ENCODE data around the gene ZNF107.
"Not testable (repeated sequence)": the region's sequence is repeated elsewhere in the genome, so short reads cannot be mapped to it uniquely, and the experiment has no call there.

The ZNF107 gene

DNA sequence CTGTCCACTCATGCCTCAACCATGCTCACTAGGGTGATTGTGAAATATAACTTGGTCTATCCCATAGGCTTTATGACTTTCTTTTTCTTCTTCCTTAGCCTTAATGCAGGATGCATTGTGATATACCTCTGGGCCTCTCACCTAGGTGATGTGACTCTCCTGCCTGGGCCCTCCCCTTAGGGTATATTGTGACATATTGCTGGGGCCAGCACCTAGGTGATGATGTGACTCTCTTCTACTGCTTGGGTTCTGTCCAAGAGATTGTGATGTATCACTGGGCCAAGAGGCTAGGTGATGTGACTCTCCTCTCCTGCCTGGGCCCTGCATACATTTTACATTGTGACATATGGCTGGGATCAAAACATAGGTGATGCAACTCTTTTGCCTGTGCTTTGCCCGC lies 14.7 kb upstream of the ZNF107 start:
- DNase-seq = no peak

DNA sequence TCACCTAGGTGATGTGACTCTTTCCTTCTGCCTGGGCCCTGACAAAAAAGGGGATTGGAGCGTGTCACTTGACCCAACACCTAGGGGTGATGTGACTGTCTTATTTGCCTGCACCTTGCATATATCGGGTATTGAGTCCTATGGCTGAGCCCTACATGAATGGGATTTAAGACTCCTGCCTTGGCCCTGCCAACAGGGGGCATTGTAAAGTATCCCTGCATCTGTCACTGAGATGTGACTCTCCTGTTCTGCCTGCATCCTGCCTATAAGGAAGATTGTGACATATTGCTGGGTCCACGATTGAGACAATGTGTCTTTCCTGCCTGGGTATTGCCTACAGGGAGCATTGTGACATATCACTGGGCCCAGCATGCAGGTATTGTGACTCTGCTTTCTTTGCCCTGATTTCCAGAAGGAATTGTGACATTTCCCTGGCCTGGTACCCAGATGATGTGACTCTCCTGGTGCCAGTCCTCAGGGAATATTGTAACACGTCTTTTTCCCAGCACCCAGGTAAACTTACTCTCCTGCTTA lies 14.2 kb upstream of the ZNF107 start:
- DNase-seq = no peak

DNA sequence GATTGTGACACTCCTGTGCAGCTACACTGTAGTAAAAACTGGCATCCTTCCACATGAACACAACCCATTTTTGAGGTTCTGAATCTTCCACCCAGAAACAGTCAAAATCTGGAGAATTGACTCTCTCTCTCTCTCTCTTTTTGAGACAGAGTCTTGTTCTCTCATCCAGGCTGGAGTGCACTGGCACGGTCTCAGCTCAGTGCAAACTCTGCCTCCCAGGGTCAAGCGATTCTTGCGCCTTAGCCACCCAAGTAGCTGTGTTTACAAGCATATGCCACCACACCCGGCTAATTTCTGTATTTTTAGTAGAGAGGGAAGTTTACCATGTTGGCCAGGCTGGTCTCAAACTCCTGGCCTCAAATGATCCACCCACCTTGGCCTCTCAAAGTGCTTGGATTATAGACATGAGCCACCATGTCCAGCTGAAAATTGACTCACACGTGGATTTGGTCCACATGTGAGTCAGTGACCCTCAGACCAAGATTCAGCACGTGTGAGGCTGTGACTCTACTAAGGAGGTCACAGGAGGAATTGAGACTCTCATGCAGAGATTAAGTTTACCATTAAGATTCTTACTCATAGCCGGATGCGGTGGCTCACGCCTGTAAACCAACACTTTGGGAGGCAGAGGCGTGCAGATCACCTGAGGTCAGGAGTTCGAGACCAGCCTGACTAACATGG lies 12.1 kb upstream of the ZNF107 start:
- DNase-seq = no peak

DNA sequence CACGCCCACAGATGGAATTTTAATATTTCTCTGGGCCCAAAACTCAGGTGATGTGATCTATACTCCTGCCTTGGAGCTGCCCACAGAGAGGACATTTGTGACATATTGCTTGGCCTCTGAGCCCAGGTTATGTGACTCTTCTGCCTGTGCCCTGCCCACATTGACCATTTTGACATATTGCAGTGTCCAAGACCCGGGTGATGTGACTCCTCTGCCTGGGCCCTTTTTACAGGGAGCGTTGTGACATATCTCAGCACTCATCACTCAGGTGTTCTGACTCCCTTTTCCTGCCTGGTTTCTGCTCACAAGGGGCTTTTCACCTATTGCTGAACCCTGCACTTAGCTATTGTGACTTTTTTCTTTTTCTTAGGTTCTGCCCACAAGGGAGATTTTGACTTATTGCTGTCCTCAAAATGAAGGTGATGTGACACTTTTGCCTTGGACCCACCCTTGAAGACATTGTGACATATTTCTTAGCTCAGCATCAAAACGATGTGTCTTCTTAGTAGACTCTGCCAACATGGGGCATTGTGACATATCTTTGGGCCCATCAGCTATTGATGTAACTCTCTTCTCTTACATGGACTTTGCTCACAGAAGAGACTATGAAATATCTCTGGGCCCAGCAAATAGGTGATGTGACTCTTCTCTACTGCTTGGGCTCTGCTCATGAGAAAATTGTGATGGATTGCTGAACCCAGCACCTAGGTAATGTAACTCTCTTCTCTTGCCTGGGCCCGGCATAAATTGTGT lies 11.0 kb upstream of the ZNF107 start:
- no peak for DNase-seq

DNA sequence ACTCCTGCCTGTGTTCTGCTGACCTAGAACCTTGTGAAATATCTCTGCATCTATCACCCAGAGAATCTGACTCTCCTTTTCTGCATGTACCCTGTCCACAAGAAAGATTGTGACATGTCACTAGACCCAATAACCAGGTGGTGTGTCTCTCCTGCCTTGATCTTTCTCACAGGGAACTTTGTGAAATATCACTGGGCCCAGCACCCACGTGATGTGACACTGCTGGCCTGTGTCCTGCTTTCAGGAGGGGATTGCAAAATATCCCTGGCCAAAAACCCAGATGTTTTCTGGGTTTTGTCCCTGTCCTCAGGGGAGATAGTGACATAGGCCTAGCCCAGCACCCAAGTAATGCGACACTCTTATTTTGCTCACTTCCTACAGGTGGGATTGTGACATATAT lies 10.1 kb upstream of the ZNF107 start:
- no peak for DNase-seq

DNA sequence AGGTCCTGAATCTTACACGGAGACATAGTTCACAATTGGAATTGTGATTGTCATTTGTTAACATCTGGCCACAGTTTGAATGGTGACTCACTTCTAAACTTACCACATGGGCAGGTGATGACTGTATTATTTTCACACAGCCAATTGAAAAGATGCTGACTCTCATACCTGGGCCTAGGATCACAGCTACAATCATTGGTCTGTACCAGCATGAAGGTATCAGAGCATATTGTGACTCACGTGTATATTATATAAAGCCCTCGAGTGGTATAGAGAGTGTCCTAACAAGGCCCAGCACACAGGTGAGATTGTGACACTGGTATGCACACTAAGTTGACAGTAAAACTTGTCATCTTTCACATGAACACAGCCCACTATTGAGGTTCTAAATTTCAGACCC lies 9.4 kb upstream of the ZNF107 start:
- DNase-seq = no peak

DNA sequence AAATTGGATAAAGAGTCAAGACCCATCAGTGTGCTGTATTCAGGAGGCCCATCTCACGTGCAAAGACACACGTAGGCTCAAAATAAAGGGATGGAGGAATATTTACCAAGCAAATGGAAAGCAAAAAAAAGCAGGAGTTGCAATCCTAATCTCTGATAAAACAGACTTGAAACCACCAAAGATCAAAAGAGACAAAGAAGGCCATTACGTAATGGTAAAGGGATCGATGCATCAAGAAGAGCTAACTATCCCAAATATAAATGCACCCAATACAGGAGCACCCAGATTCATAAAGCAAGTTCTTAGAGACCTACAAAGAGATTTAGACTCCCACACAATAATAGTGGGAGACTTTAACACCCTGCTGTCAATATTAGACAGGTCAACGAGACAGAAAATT lies 3.8 kb upstream of the ZNF107 start:
- DNase-seq = not testable (repeated sequence)

DNA sequence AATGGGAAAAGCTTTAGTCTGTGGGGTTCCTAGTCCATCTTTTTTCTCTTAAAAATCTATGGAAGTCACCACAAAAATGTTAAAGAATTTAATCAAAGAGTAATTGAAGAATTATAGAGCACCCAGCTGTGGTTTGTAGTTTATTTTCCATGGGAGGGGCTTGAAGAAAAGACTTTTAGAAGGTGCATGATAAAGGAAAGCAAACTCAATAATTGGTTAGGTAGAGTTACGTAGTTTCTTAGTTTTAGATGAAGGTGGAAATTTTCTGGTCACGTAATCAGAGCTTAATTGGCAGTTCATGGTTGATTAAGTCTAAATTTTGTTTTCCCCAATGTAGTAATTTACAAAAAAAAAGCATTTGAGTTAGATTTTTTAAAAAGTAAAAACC lies 724 bp downstream of the ZNF107 start:
- DNase-seq = no peak

DNA sequence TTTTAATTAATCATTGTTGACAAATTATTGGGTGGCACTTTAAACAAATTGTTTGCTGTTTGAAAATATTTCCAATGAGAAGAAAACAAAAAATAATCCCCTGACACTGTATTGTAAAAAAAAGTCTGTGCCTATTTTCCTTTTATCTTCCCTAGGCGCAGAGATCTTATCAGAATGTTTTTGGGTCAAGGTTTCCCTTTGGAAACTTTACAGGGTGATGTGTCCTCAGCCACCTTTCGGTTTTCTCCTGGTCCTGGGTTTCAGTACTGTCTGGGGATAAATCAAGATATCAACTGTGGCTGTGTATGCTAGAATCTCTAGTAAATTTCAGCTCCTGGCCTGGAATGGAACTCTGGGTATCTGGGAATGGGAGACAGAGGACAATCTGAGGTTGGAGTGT lies 1.4 kb downstream of the ZNF107 start:
- DNase-seq = no peak

DNA sequence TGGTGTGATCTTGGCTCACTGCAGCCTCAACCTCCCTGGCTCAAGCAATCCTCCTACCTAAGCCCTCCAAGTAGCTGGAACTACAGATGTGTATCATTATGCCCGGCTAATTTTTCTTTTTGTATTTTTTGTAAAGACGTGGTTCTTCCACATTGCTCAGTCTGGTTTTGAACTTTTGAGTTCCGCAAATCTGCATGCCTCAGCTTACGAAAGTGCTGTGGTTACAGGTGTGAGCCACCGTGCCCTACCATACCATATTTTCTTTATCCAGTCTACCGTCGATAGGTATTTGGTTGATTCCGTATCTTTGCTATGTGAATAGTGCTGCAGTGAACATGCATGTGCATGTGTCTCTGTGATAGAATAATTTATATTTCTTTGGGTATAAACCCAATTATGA lies 6.5 kb downstream of the ZNF107 start:
- DNase-seq = no peak

DNA sequence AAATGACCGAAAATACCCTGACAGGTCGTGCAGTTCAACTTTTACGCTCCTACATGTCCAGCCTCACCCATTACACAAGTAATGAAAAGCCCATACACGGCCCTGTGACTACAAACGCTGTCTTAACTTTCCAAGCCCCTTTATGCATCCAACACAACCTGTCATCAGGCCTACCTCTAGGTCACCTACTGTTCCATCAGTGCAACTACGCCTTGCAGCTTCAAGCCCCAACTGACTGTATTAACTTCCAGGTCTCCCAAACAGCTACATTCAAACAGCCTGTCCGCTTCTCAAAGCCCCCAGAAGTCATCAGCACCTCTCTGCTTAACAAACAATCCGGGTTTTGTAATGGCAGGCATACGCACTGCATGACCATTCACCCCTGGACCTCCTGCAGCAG lies 19.2 kb downstream of the ZNF107 start:
- no peak for DNase-seq

DNA sequence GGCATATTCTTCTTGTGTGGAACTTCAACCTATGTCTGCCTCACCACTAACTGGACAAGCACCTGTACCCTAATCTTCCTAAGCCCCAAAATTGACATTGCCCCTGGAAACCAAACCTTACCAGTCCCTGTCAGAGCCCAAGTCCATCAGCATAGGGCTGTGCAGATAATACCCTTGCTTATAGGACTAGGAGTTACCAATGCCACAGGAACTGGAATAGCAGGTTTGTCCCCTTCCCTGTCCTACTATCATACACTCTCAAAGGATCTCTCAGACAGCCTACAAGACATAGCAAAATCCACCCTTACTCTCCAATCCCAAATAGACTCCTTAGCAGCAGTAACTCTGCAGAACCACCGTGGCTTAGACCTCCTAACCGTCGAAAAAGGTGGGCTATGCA lies 19.8 kb downstream of the ZNF107 start:
- no peak for DNase-seq

DNA sequence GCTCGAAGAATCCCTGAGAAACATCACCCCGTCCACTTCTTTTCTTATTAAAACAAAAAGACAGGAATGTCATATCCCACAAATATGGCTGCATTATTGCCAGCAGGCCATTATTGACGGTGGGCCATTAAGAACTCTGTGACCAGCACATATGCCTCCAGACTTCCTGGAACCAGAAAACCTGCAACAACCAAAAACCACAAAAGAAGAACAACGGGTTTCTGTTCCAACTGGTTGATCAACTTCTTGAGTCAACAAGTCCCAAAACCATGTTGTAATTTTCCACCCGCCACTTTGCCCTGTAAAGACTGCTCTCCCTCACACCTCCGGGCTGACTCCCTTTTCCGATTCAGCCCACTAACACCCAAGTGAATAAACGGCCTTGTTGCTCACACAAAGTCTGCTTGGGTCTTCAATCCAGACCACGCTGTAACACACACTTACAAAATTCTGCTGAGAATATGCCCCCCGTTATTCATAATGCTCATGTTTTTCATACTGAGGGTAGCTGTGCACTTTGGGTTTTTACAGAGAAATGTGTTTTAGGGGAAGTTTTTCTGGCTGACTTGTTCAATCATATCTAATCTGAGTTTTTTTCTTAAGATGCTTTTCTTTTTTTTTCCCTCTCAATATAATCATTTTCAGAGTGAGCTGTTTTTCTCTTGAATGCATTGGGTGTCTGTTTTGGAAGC lies 20.7 kb downstream of the ZNF107 start:
- no peak for DNase-seq

DNA sequence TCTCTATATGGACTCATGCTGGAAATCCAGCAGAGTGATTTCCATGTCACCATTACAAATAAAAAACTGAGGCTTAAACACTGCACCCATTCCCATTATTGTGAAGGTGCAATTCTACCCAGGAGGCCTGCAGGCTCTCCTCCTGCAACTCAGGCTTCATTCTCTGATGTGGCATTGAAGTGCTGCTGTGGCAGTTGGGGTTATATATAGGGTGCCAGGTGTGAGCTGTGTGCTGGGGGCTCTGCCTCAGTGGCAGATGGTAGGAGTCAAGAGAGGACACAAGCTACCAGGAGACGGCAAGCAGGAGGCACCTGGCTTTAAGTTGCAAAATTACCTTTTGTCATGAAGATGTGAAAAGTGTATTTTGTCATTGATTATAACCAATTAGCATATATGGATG lies 21.3 kb downstream of the ZNF107 start:
- DNase-seq = no peak

DNA sequence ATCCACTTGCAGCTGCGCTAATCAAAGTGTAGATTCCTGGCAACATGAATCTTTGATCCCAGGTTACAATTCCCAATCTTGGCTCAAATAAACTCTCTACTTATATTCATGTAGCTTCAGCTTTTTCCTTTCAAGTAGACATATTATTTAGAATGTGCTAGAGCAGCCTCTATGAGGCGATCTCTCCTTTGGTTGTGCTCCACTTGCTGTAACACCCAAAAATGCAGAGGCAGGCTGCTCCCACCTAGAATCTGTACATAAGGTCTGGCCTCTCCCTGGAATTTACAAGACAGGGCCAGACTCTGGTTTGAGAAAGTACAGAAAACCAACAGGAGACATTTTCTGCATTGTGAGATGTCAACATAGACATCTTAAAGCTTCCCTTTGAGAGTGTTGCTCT lies 23.1 kb downstream of the ZNF107 start:
- DNase-seq = no peak

DNA sequence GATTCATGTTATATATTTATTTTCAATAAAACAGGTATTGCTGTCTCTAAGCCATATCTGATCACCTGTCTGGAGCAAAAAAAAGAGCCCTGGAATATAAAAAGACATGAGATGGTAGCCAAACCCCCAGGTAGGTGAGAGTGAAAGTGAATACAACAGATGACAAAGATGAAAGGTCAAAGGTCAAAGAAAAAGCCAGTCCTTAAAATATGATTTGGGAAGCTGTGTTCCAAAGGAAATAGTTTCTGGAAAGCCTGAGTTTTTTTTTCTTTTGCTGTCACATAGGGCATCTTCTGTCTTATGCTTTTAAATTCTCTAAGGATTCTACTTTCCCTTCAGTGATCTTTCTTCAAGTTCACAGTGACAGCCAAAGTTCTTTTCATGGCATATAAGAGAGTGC lies 25.9 kb downstream of the ZNF107 start:
- no peak for DNase-seq

DNA sequence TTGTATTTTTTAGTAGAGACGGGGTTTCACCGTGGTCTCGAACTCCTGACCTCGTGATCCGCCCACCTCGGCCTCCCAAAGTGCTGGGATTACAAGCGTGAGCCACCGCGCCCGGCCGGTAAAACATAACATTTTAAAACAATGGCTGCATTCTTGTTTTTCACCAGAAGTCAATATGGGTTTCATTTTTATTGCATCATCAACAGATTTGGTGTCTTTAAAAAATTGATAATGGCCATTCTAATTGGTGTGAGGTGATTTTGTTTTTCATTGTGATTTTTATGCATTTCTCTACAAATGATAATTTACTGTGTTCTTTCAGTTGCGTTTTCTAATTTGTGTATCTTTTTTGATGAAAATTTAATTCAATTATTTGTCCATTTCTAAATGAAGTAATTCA lies 31.9 kb downstream of the ZNF107 start:
- not testable (repeated sequence) for DNase-seq

DNA sequence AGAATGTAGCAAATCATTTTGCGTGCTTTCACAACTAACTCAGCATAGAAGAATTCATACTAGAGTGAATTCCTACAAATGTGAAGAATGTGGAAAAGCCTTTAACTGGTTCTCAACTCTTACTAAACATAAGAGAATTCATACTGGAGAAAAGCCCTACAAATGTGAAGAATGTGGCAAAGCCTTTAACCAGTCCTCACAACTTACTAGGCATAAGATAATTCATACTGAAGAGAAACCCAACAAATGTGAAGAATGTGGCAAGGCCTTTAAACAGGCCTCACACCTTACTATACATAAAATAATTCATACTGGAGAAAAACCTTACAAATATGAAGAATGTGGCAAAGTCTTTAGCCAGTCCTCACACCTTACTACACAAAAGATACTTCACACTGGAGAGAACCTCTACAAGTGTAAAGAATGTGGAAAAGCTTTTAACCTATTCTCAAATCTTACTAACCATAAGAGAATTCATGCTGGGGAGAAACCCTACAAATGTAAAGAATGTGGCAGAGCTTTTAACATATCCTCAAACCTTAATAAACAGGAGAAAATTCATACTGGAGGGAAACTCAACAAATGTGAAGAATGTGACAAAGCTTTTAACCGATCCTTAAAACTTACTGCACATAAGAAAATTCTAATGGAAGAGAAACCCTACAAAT lies 40.8 kb downstream of the ZNF107 start:
- no peak for DNase-seq

DNA sequence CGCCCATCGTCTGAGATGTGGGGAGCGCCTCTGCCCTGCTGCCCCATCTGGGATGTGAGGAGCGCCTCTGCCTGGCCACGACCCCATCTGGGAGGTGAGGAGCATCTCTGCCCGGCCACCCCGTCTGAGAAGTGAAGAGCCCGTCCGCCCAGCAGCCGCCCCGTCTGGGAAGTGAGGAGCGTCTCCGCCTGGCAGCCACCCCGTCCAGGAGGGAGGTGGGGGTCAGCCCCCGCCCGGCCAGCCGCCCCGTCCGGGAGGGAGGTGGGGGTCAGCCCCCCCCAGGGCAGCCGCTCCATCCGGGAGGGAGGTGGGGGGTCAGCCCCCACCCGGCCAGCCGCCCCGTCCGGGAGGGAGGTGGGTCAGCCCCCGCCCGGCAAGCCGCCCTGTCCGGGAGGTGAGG lies 52.0 kb downstream of the ZNF107 start:
- not testable (repeated sequence) for DNase-seq

DNA sequence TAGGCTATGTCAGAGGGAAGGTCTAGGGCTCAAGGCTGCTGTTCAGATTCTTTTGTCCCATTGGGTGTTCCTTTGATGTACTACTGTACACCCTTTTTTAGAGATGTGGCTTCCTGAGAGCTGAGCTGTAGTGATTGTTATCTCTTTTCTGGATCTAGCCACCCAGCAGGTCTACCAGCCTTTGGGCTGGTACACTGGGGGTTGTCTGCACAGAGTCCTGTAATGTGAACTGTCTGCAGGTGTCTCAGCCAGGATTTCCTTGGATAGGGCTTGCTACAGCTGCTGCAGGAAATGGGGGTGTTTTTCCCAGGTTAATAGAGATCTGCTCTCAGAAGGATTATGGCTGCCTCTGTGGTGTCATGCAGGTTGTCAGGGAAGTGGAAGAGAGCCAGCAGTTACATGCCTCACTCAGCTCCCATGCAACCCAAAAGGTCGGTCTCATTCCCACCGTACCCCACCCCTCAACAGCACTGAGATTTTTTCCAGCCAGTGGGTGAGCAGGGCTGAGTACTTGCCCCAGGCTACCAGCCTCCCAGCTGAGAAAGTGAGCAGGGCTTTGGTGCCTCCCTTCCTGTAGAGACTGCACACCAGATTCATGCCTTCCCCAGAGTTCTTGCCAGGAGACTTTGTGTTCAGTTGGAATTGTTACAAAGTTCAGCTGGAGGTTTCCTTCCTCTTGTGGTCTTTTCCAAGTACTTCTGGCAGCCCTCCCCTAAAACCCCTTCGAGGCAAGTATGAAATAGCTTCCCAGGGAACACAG lies 63.3 kb downstream of the ZNF107 start:
- no peak for DNase-seq

DNA sequence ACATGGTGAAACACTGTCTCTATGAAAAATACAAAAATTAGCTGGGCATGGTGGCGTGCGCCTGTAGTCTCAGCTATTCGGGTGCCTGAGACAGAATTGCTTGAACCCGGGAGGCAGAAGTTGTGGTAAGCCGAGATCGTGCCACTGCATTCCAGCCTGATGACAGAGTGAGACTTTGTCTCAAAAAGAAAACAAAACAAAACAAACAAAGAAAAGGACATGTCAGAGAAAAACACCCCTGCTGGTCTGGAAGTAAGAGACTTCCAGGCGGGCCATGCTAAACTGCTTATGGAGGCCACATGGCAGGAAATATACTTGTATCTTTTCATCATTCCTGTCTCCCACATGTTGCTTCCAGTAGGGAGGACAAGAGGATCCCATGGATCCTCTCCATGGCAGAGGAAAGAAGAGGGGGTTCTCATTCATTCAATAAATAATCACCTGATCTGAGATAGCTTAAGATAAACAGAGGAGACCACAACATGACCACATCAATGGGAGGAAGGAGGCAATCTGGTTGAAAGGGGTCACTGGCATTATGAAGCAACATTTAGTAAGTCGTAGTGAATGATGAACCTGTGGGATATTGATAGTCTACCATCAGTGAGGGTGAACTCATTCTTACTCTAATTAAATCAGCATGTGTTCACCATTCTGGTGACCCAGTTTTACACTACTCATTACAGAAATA lies 67.8 kb downstream of the ZNF107 start:
- no peak for DNase-seq

DNA sequence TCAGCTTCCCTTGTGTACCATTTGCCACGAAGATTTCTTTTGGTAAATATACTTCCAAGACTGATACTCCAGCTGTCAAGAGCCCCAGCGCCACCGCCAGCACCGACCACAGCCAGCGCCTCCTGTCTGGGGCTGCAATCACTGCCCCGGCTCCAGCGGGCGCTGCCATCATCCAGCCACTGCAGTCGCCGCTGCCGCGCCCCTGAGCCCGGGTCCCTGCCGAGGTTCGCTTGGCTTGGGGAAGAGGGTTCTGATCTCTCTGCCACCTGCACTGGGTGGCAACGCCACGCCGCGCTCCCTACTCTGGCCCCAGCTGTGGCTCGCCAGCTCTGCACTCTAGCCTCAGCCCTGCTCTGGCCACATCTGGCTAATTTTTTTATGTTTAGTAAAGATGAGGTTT lies 70.6 kb downstream of the ZNF107 start:
- DNase-seq = no peak

All from RPMI8226 (cell line).